ENCODE measurements around the gene C19orf25.
A peak's percentile ranks its signal among the peaks of the same experiment; 100 is the strongest.

Gene C19orf25

GRCh38 chr19:1496714-1497577 lies 17.9 kb upstream of the C19orf25 start:
- DNase-seq (ENCODE audit: low read depth in 2 of 2): no peak

GRCh38 chr19:1495799-1496713 lies 17.0 kb upstream of the C19orf25 start:
- no peak for DNase-seq (ENCODE audit: low read depth in 2 of 2)

GRCh38 chr19:1495051-1495798 lies 16.2 kb upstream of the C19orf25 start:
- no peak for DNase-seq (ENCODE audit: low read depth in 2 of 2)

GRCh38 chr19:1494115-1494815 lies 15.2 kb upstream of the C19orf25 start:
- DNase-seq (ENCODE audit: low read depth in 2 of 2): no peak

- no peak for DNase-seq (ENCODE audit: low read depth in 2 of 2)
Observed at GRCh38 chr19:1492474-1493006, 13.5 kb upstream of the C19orf25 start.

- DNase-seq (ENCODE audit: low read depth in 2 of 2): no peak
Observed at GRCh38 chr19:1491849-1492170, 12.8 kb upstream of the C19orf25 start.

- DNase-seq (ENCODE audit: low read depth in 2 of 2): no peak
Observed at GRCh38 chr19:1491114-1491848, 12.3 kb upstream of the C19orf25 start, which contains the start of gene REEP6. TSS of gene REEP6 (plus strand) at chr19:1491181. CDS start at chr19:1491270, 89 bp downstream.

GRCh38 chr19:1490311-1491113 lies 11.5 kb upstream of the C19orf25 start, which contains the start of gene PCSK4:
TSS of gene PCSK4 (minus strand) at chr19:1490350. CDS start at chr19:1490346, 4 bp downstream.
- peak; percentile 97 to 98 for DNase-seq (ENCODE audit: low read depth in 2 of 2)

GRCh38 chr19:1489463-1490310 lies 10.7 kb upstream of the C19orf25 start:
- no peak for DNase-seq (ENCODE audit: low read depth in 2 of 2)

GRCh38 chr19:1488282-1488601 lies 9.2 kb upstream of the C19orf25 start:
- no peak for DNase-seq (ENCODE audit: low read depth in 2 of 2)

GRCh38 chr19:1487576-1488281 lies 8.7 kb upstream of the C19orf25 start:
- no peak for DNase-seq (ENCODE audit: low read depth in 2 of 2)

GRCh38 chr19:1486720-1487575 lies 7.9 kb upstream of the C19orf25 start:
- no peak for DNase-seq (ENCODE audit: low read depth in 2 of 2)

GRCh38 chr19:1483979-1484428 lies 5.0 kb upstream of the C19orf25 start:
- no peak for DNase-seq (ENCODE audit: low read depth in 2 of 2)

GRCh38 chr19:1483131-1483978 lies 4.3 kb upstream of the C19orf25 start:
- no peak for DNase-seq (ENCODE audit: low read depth in 2 of 2)

- no peak for DNase-seq (ENCODE audit: low read depth in 2 of 2)
Observed at GRCh38 chr19:1482361-1483130, 3.5 kb upstream of the C19orf25 start.

Measured in activated CD4-positive, alpha-beta T cell treated with anti-CD3 and anti-CD28 coated beads for 24 hours (primary cell).